SK-N-SH (cell line): ENCODE data around the gene GSE1. TPM values are rescaled to one million over a fixed set of nuclear protein-coding genes. Genes with fewer than 3 reads are reported as not detected.
A peak's percentile ranks its signal among the peaks of the same experiment; 100 is the strongest.

Experiments used
- CTCF ChIA-PET: fragments of 300-600, 350-600 bp; formaldehyde crosslinking; extraction: SDS; loops from one replicate; lab custom pipeline; 2021; lab: Yijun Ruan, JAX
- POLR2A ChIA-PET: fragments of 350-600 bp; sonication (Branson Sonifier 250); formaldehyde crosslinking; extraction: SDS; loops from one replicate; lab custom pipeline; 2020; ENCODE audit warnings: antibody characterized with exemption, inconsistent platforms; lab: Yijun Ruan, JAX
- DNase-seq: peaks from one replicate; pipeline ENCODE4 v3.0.0; 2012
- H2AFZ ChIP-seq: fragments of 200-600 bp; sonication (generic); 2 replicates; pipeline ENCODE4 v1.8.1; 2016; ENCODE audit warnings: antibody characterized with exemption, mild to moderate bottlenecking, low read depth
- H3F3A ChIP-seq: fragments of 200-600 bp; sonication (generic); replicated peaks from 2 replicates; pipeline ENCODE3; 2016; ENCODE audit warnings: antibody characterized with exemption, mild to moderate bottlenecking; ENCODE audit not compliant: insufficient read depth
- H3K27ac ChIP-seq, 2 experiments: fragments of 200-500 bp in 1 of 2; fragments of 200-600 bp in 1 of 2; sonication (Bioruptor generic) in 1 of 2; sonication (generic), shearing (Covaris generic) in 1 of 2; 2 replicates each; pipeline versions ENCODE4 v1.5.1 to v1.6.1; 2014 to 2016; ENCODE audit warnings: low read depth in 2 of 2, inconsistent platforms in 1 of 2, low read length in 1 of 2, mild to moderate bottlenecking in 1 of 2, mixed read lengths in 1 of 2
- H3K27me3 ChIP-seq: fragments of 200-600 bp; sonication (generic), shearing (Covaris generic); 2 replicates; pipeline ENCODE4 v1.6.1; 2016; ENCODE audit warnings: mixed run types; ENCODE audit not compliant: insufficient read depth
- H3K36me3 ChIP-seq, 2 experiments: fragments of 200-500 bp in 1 of 2; fragments of 200-600 bp in 1 of 2; sonication (Bioruptor generic) in 1 of 2; sonication (generic) in 1 of 2; replicated peaks in 1 of 2; 2 replicates each; pipeline versions ENCODE3 to v1.5.1; 2014 to 2016; ENCODE audit warnings: low read length in 1 of 2, mild to moderate bottlenecking in 1 of 2; ENCODE audit not compliant: insufficient read depth in 2 of 2, control insufficient read depth in 1 of 2
- H3K4me1 ChIP-seq, 2 experiments: fragments of 200-500 bp in 1 of 2; fragments of 200-600 bp in 1 of 2; sonication (Bioruptor generic) in 1 of 2; sonication (generic), shearing (Covaris generic) in 1 of 2; 2 replicates each; pipeline versions ENCODE4 v1.5.1 to v1.6.1; 2014 to 2016; ENCODE audit warnings: low read depth in 1 of 2, low read length in 1 of 2, mixed run types in 1 of 2; ENCODE audit not compliant: insufficient read depth in 2 of 2, control insufficient read depth in 1 of 2
- H3K4me2 ChIP-seq: fragments of 200-600 bp; sonication (generic), shearing (Covaris generic); 2 replicates; pipeline ENCODE4 v1.6.1; 2017; ENCODE audit warnings: mixed run types
- H3K4me3 ChIP-seq, 2 experiments: fragments of 200-500 bp in 1 of 2; fragments of 200-600 bp in 1 of 2; sonication (Bioruptor generic) in 1 of 2; sonication (generic), shearing (Covaris generic) in 1 of 2; 2 replicates each; pipeline versions ENCODE4 v1.5.1 to v1.8.1; 2014 to 2016; ENCODE audit warnings: low read depth in 2 of 2, inconsistent platforms in 1 of 2, low read length in 1 of 2, mild to moderate bottlenecking in 1 of 2, mixed read lengths in 1 of 2, moderate library complexity in 1 of 2
- H3K79me2 ChIP-seq: fragments of 200-600 bp; sonication (generic); 2 replicates; pipeline ENCODE4 v1.8.1; 2017; ENCODE audit warnings: mild to moderate bottlenecking; ENCODE audit not compliant: insufficient read depth
- H3K9ac ChIP-seq: fragments of 200-600 bp; sonication (generic); 2 replicates; pipeline ENCODE4 v1.6.1; 2017; ENCODE audit warnings: mixed run types
- H3K9me2 ChIP-seq: fragments of 200-600 bp; sonication (generic); 2 replicates; pipeline ENCODE4 v1.6.1; 2017; ENCODE audit warnings: mixed run types
- H3K9me3 ChIP-seq: fragments of 200-600 bp; sonication (generic); 2 replicates; pipeline ENCODE4 v1.6.1; 2017; ENCODE audit warnings: mixed run types, mild to moderate bottlenecking, moderate library complexity
- H4K20me1 ChIP-seq: fragments of 200-600 bp; sonication (generic); 2 replicates; pipeline ENCODE4 v1.6.1; 2017; ENCODE audit warnings: mild to moderate bottlenecking, mixed run types; ENCODE audit not compliant: insufficient read depth
- CHD2 ChIP-seq: fragments of 150-350 bp; IDR thresholded peaks from 2 replicates; pipeline ENCODE4 v1.6.1; 2018; ENCODE audit warnings: low read length; ENCODE audit not compliant: partially characterized antibody
- ELF1 ChIP-seq: IDR thresholded peaks from 2 replicates; pipeline ENCODE4 v1.4.0; 2012
- EZH2phosphoT487 ChIP-seq: fragments of 200-600 bp; sonication (generic); IDR thresholded peaks from 2 replicates; pipeline ENCODE4 v1.6.1; 2017; ENCODE audit warnings: low read depth, mixed run types, mild to moderate bottlenecking, antibody characterized with exemption, moderate library complexity, borderline replicate concordance
- FOXJ3 ChIP-seq: sonication (generic); formaldehyde crosslinking; IDR thresholded peaks from 2 replicates; pipeline ENCODE4 v1.5.1; 2020; ENCODE audit warnings: mild to moderate bottlenecking, missing genetic modification reagents
- NRF1 ChIP-seq: IDR thresholded peaks from 2 replicates; pipeline ENCODE4 v1.6.1; 2012; ENCODE audit warnings: low read depth, mild to moderate bottlenecking, low read length
- POLR2AphosphoS5 ChIP-seq: IDR thresholded peaks from 2 replicates; pipeline ENCODE4 v1.6.1; 2012; ENCODE audit warnings: low read depth, low read length
- RAD21 ChIP-seq: IDR thresholded peaks from 2 replicates; pipeline ENCODE4 v1.6.1; 2012; ENCODE audit warnings: mild to moderate bottlenecking, low read length
- RCOR1 ChIP-seq: fragments of 150-350 bp; IDR thresholded peaks from 2 replicates; pipeline ENCODE4 v1.6.1; 2017; ENCODE audit warnings: antibody characterized with exemption, low read length
- RFX5 ChIP-seq: IDR thresholded peaks from 2 replicates; pipeline ENCODE4 v1.6.1; 2012; ENCODE audit warnings: mild to moderate bottlenecking, improper control_type of control experiment, low read length
- RXRA ChIP-seq: IDR thresholded peaks from 2 replicates; pipeline ENCODE4 v1.4.0; 2012; ENCODE audit warnings: low read depth, mild to moderate bottlenecking, borderline replicate concordance
- SIN3A ChIP-seq: IDR thresholded peaks from 2 replicates; pipeline ENCODE4 v1.6.1; 2012; ENCODE audit warnings: low read depth, mild to moderate bottlenecking, low read length, moderate library complexity, borderline replicate concordance
- SMC3 ChIP-seq: IDR thresholded peaks from 2 replicates; pipeline ENCODE4 v1.6.1; 2012; ENCODE audit warnings: low read depth, low read length, improper control_type of control experiment
- TAF1 ChIP-seq: IDR thresholded peaks from 2 replicates; pipeline ENCODE4 v1.6.1; 2012; ENCODE audit warnings: low read depth, mild to moderate bottlenecking, low read length, moderate library complexity, borderline replicate concordance
- YY1 ChIP-seq: IDR thresholded peaks from 2 replicates; pipeline ENCODE4 v1.4.0; 2012; ENCODE audit warnings: low read depth, mild to moderate bottlenecking
- WGBS: methylation state at CpG from one replicate; pipeline ENCODE4 v1.1.6; 2017; ENCODE audit warnings: low lambda C conversion rate; 5-methylcytosine and 5-hydroxymethylcytosine counted together
- polyA plus RNA-seq, 3 experiments: library from polyadenylated mRNA; depleted of rRNA; stranded (reverse); fragments of >200 nt; gene quantifications; 2 replicates each; pipeline ENCODE4 v1.2.3, GENCODE V29; 2012
- TF ChIP-seq, protein P1 (sequence below): fragments of 150-350 bp; IDR thresholded peaks from 2 replicates; pipeline ENCODE4 v1.6.1; 2016; ENCODE audit warnings: mild to moderate bottlenecking, low read depth, low read length
- TF ChIP-seq, protein P2 (sequence below): IDR thresholded peaks from 2 replicates; pipeline ENCODE4 v1.6.1; 2012; ENCODE audit warnings: mild to moderate bottlenecking, low read depth, low read length, moderate library complexity
- TF ChIP-seq, protein P3 (sequence below): IDR thresholded peaks from 2 replicates; pipeline ENCODE4; 2012
- TF ChIP-seq, protein P4 (sequence below): IDR thresholded peaks from 2 replicates; pipeline ENCODE4 v1.4.0; 2012; ENCODE audit warnings: low read depth, borderline replicate concordance
- TF ChIP-seq, protein P5 (sequence below): IDR thresholded peaks from 2 replicates; pipeline ENCODE4 v1.4.0; 2012; ENCODE audit warnings: low read depth, borderline replicate concordance

Gene GSE1
- polyA plus RNA-seq, 1 of the 3 experiments (the other 2 are of a cell fraction), result 26.5 TPM

DNA sequence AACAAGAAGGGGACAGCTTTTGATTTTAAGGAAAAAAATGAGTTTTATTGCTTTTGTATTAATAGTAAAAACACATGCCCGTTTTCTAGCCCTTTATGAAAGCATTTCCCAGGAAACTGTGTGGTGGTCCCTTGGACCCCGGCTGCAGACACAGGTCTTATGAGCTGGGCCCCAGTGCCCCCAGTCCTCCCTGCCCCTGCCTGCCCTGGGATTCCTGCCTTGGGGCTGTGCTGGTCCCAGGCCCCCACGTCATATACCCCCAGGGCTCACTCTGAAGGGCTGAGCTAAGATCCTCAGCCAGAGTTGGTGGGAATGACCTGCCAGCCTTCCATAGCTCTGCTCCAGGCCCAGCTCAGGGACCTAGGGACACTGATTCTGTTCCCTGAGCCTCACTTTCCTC is 44.9 kb downstream of the GSE1 start (continued):
- TF ChIP-seq, protein P1, sequence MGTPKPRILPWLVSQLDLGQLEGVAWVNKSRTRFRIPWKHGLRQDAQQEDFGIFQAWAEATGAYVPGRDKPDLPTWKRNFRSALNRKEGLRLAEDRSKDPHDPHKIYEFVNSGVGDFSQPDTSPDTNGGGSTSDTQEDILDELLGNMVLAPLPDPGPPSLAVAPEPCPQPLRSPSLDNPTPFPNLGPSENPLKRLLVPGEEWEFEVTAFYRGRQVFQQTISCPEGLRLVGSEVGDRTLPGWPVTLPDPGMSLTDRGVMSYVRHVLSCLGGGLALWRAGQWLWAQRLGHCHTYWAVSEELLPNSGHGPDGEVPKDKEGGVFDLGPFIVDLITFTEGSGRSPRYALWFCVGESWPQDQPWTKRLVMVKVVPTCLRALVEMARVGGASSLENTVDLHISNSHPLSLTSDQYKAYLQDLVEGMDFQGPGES, result no peak

DNA sequence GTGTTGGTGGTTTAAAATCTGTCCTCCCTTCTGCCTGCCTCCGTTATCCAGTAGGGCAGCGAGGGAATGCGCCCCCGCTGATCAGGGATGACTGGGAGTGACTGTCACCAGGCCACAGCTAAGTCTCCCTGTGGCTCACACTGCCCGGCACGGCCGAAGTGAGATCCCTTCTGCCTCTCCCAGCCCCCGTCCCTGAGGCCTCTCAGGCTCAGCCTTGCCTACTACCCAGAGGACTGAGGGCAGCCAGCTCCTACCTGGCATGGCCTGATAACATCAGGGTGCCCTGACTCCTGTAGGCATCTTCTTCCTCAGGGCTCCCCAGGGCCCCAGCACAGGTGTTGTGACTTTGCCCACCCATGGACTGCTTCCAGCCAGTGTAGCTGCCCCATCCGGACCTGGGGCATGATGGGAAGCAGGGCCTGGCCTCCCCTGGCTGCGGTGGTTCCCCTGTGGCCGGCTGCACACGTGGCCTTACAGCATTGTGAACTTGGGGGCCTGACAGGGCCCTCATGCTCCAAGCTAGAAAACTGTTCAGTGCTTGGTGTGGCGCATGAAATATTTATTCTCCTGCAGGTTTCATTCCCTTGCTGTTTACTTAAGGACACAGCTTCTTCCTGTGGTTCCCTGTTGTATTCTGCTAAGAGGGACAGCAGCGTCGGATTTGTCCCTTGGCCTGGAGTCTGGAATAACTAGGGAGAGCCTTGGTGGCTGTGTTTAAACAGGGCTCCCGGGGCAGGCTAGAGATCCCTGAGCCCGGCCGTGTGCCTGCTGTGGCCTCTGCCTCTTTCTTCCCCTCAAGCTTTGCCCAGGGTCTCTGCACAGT is 45.6 kb downstream of the GSE1 start:
- CTCF ChIA-PET, result interaction anchor here (0.6 to 7.9 kb wide), 21 partner anchors 9 to 398 kb away, joined by 3 to 91 read pairs (median 4); partner anchors contain the start of gene GSE1

More for the DNA sequence above, 45.6 kb downstream of the GSE1 start:
- Histone ChIP-seq H3K79me2 (no peaks in the 10 kb centered on the region), H3K4me1 (peaks cover 0 to 41% of the 10 kb centered on the region in 2 experiments; a peak in 2 of 4 replicates), H3K27ac (peak overlapping the region in 1 of 2 experiments; percentile 53; a peak in 2 of 4 replicates)
- 98% methylated on average over 12 of the region's 18 CpGs for WGBS
- TF ChIP-seq EZH2phosphoT487 (no peak), SIN3A (no peak), NRF1 (no peak), RXRA (no peak), SMC3 (no peak), RFX5 (no peak), FOXJ3 (CRISPR knock-in tag) (no peak), POLR2AphosphoS5 (no peak), ELF1 (no peak), YY1 (no peak), CHD2 (no peak), TAF1 (no peak), RAD21 (no peak), RCOR1 (no peak)
- TF ChIP-seq, protein P1, result no peak
- TF ChIP-seq, protein P2, sequence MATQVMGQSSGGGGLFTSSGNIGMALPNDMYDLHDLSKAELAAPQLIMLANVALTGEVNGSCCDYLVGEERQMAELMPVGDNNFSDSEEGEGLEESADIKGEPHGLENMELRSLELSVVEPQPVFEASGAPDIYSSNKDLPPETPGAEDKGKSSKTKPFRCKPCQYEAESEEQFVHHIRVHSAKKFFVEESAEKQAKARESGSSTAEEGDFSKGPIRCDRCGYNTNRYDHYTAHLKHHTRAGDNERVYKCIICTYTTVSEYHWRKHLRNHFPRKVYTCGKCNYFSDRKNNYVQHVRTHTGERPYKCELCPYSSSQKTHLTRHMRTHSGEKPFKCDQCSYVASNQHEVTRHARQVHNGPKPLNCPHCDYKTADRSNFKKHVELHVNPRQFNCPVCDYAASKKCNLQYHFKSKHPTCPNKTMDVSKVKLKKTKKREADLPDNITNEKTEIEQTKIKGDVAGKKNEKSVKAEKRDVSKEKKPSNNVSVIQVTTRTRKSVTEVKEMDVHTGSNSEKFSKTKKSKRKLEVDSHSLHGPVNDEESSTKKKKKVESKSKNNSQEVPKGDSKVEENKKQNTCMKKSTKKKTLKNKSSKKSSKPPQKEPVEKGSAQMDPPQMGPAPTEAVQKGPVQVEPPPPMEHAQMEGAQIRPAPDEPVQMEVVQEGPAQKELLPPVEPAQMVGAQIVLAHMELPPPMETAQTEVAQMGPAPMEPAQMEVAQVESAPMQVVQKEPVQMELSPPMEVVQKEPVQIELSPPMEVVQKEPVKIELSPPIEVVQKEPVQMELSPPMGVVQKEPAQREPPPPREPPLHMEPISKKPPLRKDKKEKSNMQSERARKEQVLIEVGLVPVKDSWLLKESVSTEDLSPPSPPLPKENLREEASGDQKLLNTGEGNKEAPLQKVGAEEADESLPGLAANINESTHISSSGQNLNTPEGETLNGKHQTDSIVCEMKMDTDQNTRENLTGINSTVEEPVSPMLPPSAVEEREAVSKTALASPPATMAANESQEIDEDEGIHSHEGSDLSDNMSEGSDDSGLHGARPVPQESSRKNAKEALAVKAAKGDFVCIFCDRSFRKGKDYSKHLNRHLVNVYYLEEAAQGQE, result no peak
- TF ChIP-seq, protein P3, sequence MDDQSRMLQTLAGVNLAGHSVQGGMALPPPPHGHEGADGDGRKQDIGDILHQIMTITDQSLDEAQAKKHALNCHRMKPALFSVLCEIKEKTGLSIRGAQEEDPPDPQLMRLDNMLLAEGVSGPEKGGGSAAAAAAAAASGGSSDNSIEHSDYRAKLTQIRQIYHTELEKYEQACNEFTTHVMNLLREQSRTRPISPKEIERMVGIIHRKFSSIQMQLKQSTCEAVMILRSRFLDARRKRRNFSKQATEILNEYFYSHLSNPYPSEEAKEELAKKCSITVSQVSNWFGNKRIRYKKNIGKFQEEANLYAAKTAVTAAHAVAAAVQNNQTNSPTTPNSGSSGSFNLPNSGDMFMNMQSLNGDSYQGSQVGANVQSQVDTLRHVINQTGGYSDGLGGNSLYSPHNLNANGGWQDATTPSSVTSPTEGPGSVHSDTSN, result no peak
- TF ChIP-seq, protein P4, sequence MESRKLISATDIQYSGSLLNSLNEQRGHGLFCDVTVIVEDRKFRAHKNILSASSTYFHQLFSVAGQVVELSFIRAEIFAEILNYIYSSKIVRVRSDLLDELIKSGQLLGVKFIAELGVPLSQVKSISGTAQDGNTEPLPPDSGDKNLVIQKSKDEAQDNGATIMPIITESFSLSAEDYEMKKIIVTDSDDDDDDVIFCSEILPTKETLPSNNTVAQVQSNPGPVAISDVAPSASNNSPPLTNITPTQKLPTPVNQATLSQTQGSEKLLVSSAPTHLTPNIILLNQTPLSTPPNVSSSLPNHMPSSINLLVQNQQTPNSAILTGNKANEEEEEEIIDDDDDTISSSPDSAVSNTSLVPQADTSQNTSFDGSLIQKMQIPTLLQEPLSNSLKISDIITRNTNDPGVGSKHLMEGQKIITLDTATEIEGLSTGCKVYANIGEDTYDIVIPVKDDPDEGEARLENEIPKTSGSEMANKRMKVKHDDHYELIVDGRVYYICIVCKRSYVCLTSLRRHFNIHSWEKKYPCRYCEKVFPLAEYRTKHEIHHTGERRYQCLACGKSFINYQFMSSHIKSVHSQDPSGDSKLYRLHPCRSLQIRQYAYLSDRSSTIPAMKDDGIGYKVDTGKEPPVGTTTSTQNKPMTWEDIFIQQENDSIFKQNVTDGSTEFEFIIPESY, result no peak
- TF ChIP-seq, protein P5, sequence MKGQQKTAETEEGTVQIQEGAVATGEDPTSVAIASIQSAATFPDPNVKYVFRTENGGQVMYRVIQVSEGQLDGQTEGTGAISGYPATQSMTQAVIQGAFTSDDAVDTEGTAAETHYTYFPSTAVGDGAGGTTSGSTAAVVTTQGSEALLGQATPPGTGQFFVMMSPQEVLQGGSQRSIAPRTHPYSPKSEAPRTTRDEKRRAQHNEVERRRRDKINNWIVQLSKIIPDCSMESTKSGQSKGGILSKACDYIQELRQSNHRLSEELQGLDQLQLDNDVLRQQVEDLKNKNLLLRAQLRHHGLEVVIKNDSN, result no peak
- TF ChIP-seq, all 33 proteins: peak for 0
- Histone ChIP-seq H3K9me2 (no peaks in the 10 kb centered on the region), H3K36me3 (peaks cover 13 to 89% of the 10 kb centered on the region in 2 experiments), H3K27me3 (no peaks in the 10 kb centered on the region), H4K20me1 (peaks cover 21% of the 10 kb centered on the region), H3K4me2 (no peak overlapping the region), H2AFZ (no peak overlapping the region), H3K4me3 (no peak overlapping the region), H3F3A (peaks cover 6% of the 10 kb centered on the region), H3K9ac (no peak overlapping the region), H3K9me3 (no peaks in the 10 kb centered on the region)
- no peak for DNase-seq
- POLR2A ChIA-PET, result no interaction called here
